Measurements from ENCODE around the gene ASPHD2. TPM values are rescaled to one million over a fixed set of nuclear protein-coding genes. Genes with fewer than 3 reads are reported as not detected.

Gene ASPHD2
- polyA plus RNA-seq, 1 of the 3 experiments (the other 2 are of a cell fraction): 2.2 TPM

DNA sequence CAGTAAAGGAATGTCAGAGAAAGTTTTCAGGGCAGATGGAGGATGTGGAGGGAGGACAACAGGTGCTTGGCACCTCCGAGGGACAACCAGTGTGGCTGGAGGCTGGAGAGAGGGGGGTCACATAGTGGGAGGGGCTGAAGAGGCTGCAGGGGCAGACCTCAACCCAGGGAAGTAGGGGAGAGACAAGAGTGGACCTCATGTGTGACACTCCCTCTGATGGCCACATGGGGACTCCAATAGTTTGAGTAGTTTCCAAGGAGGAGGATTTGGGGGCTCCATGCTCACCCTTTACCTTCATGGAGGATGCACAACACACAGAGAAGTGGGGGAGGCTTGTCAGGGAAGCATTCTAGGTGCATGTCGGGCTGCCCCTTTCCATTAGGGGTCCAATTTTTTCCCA is 35.1 kb upstream of the ASPHD2 start:
- H3K9me2 ChIP-seq: no peaks in the 10 kb centered on the region
- H3K27ac ChIP-seq (ENCODE audit: low read depth in 2 of 2, low read length in 1 of 2): no peak overlapping the region
- H3K36me3 ChIP-seq (replicated peaks in 1 of 2; ENCODE audit: control insufficient read depth in 1 of 2, insufficient read depth in 2 of 2, low read length in 1 of 2): no peaks in the 10 kb centered on the region
- H3K79me2 ChIP-seq (ENCODE audit: insufficient read depth): no peaks in the 10 kb centered on the region
- CTCF ChIA-PET: interaction anchor here (0.6 to 5.6 kb wide), 5 partner anchors 11 to 283 kb away, joined by 3 to 83 read pairs (median 3); no protein-coding TSS in a partner anchor
- POLR2A ChIA-PET: no interaction called here
- H3K9ac ChIP-seq: no peak overlapping the region
- WGBS (ENCODE audit: low lambda C conversion rate): 27% methylated on average over 2 of the region's 2 CpGs
- H3K27me3 ChIP-seq (ENCODE audit: insufficient read depth): no peaks in the 10 kb centered on the region
- H2AFZ ChIP-seq (ENCODE audit: low read depth): no peak overlapping the region
- H3F3A ChIP-seq (replicated peaks; ENCODE audit: insufficient read depth): no peaks in the 10 kb centered on the region
- H3K9me3 ChIP-seq: no peaks in the 10 kb centered on the region
- DNase-seq: no peak
- no peak overlapping the region for H3K4me2 ChIP-seq
- TF ChIP-seq, protein P1, sequence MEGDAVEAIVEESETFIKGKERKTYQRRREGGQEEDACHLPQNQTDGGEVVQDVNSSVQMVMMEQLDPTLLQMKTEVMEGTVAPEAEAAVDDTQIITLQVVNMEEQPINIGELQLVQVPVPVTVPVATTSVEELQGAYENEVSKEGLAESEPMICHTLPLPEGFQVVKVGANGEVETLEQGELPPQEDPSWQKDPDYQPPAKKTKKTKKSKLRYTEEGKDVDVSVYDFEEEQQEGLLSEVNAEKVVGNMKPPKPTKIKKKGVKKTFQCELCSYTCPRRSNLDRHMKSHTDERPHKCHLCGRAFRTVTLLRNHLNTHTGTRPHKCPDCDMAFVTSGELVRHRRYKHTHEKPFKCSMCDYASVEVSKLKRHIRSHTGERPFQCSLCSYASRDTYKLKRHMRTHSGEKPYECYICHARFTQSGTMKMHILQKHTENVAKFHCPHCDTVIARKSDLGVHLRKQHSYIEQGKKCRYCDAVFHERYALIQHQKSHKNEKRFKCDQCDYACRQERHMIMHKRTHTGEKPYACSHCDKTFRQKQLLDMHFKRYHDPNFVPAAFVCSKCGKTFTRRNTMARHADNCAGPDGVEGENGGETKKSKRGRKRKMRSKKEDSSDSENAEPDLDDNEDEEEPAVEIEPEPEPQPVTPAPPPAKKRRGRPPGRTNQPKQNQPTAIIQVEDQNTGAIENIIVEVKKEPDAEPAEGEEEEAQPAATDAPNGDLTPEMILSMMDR (IDR thresholded peaks at IDR 0.05): 0 out of 2 replicates have a peak, but pooled peaks have one; percentile 18
- TF ChIP-seq, protein P2, sequence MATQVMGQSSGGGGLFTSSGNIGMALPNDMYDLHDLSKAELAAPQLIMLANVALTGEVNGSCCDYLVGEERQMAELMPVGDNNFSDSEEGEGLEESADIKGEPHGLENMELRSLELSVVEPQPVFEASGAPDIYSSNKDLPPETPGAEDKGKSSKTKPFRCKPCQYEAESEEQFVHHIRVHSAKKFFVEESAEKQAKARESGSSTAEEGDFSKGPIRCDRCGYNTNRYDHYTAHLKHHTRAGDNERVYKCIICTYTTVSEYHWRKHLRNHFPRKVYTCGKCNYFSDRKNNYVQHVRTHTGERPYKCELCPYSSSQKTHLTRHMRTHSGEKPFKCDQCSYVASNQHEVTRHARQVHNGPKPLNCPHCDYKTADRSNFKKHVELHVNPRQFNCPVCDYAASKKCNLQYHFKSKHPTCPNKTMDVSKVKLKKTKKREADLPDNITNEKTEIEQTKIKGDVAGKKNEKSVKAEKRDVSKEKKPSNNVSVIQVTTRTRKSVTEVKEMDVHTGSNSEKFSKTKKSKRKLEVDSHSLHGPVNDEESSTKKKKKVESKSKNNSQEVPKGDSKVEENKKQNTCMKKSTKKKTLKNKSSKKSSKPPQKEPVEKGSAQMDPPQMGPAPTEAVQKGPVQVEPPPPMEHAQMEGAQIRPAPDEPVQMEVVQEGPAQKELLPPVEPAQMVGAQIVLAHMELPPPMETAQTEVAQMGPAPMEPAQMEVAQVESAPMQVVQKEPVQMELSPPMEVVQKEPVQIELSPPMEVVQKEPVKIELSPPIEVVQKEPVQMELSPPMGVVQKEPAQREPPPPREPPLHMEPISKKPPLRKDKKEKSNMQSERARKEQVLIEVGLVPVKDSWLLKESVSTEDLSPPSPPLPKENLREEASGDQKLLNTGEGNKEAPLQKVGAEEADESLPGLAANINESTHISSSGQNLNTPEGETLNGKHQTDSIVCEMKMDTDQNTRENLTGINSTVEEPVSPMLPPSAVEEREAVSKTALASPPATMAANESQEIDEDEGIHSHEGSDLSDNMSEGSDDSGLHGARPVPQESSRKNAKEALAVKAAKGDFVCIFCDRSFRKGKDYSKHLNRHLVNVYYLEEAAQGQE (IDR thresholded peaks at IDR 0.05; ENCODE audit: low read depth, low read length): no peak
- 0 out of 4 replicates have a peak, but pooled peaks cover 0 to 1% of the 10 kb centered on the region in 2 experiments for H3K4me1 ChIP-seq (ENCODE audit: control insufficient read depth in 1 of 2, insufficient read depth in 2 of 2, low read depth in 1 of 2, low read length in 1 of 2)
- H4K20me1 ChIP-seq (ENCODE audit: insufficient read depth): no peaks in the 10 kb centered on the region
- H3K4me3 ChIP-seq (ENCODE audit: low read depth in 2 of 2, low read length in 1 of 2): no peak overlapping the region

DNA sequence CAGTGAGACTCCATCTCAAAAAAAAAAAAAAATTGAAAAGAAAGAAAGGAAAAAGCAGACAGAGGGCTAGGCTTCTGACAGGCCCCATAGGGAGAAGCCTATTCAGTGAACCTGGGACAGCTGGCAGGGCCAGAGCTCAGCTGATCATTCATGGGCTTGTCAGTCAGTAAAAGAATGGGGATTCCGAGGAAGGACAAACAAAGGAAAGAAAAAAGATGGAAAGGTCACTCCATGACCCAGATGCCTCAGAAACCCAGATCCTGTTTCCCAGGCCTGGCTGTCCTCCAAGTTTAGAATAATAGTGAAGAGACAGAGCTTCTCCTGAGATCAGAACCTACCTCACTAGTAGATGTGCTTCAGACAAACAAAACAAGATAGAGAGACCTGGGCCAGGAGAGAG is 34.3 kb upstream of the ASPHD2 start:
- Histone ChIP-seq H3K4me2 (no peak overlapping the region), H3K4me3 (ENCODE audit: low read depth in 2 of 2, low read length in 1 of 2) (no peak overlapping the region), H3K36me3 (replicated peaks in 1 of 2; ENCODE audit: control insufficient read depth in 1 of 2, insufficient read depth in 2 of 2, low read length in 1 of 2) (no peaks in the 10 kb centered on the region), H3K4me1 (ENCODE audit: control insufficient read depth in 1 of 2, insufficient read depth in 2 of 2, low read depth in 1 of 2, low read length in 1 of 2) (0 out of 4 replicates have a peak, but pooled peaks cover 0 to 4% of the 10 kb centered on the region in 2 experiments), H3K27me3 (ENCODE audit: insufficient read depth) (no peaks in the 10 kb centered on the region), H3K27ac (ENCODE audit: low read depth in 2 of 2, low read length in 1 of 2) (no peak overlapping the region), H3K9me2 (no peaks in the 10 kb centered on the region), H4K20me1 (ENCODE audit: insufficient read depth) (no peaks in the 10 kb centered on the region), H3K9me3 (no peaks in the 10 kb centered on the region), H3K79me2 (ENCODE audit: insufficient read depth) (no peaks in the 10 kb centered on the region), H2AFZ (ENCODE audit: low read depth) (no peak overlapping the region), H3K9ac (no peak overlapping the region), H3F3A (replicated peaks; ENCODE audit: insufficient read depth) (no peaks in the 10 kb centered on the region)
- ChIA-PET CTCF (interaction anchor here (0.6 to 5.6 kb wide), 10 partner anchors 10 to 284 kb away, joined by 3 to 83 read pairs (median 4); no protein-coding TSS in a partner anchor), POLR2A (no interaction called here)
- WGBS (ENCODE audit: low lambda C conversion rate): 24% methylated on average over 1 of the region's 1 CpG
- DNase-seq: no peak
- TF ChIP-seq SIN3A (IDR thresholded peaks at IDR 0.05; ENCODE audit: borderline replicate concordance, low read depth, low read length) (no peak), RAD21 (IDR thresholded peaks at IDR 0.05; ENCODE audit: low read length) (no peak), JUND (IDR thresholded peaks at IDR 0.05) (no peak), ZBTB33 (IDR thresholded peaks at IDR 0.05; ENCODE audit: borderline replicate concordance, low read depth) (no peak), GABPA (IDR thresholded peaks at IDR 0.05; ENCODE audit: low read depth) (no peak), USF2 (IDR thresholded peaks at IDR 0.05; ENCODE audit: borderline replicate concordance, low read depth, low read length) (no peak), FOXM1 (IDR thresholded peaks at IDR 0.05; ENCODE audit: low read depth) (no peak), FOSL2 (IDR thresholded peaks at IDR 0.05; ENCODE audit: borderline replicate concordance, low read depth) (no peak), RFX5 (IDR thresholded peaks at IDR 0.05; ENCODE audit: low read length) (no peak), RCOR1 (IDR thresholded peaks at IDR 0.05; ENCODE audit: low read length) (no peak), TEAD4 (IDR thresholded peaks at IDR 0.05; ENCODE audit: borderline replicate concordance, insufficient read depth) (no peak), ELF1 (IDR thresholded peaks at IDR 0.05) (no peak), FOXJ3 (CRISPR knock-in tag; IDR thresholded peaks at IDR 0.05) (no peak), SMC3 (IDR thresholded peaks at IDR 0.05; ENCODE audit: low read depth, low read length) (no peak), TAF1 (IDR thresholded peaks at IDR 0.05; ENCODE audit: borderline replicate concordance, low read depth, low read length) (no peak)
- TF ChIP-seq, protein P3, sequence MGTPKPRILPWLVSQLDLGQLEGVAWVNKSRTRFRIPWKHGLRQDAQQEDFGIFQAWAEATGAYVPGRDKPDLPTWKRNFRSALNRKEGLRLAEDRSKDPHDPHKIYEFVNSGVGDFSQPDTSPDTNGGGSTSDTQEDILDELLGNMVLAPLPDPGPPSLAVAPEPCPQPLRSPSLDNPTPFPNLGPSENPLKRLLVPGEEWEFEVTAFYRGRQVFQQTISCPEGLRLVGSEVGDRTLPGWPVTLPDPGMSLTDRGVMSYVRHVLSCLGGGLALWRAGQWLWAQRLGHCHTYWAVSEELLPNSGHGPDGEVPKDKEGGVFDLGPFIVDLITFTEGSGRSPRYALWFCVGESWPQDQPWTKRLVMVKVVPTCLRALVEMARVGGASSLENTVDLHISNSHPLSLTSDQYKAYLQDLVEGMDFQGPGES (IDR thresholded peaks at IDR 0.05; ENCODE audit: low read depth, low read length): no peak

Data from SK-N-SH (cell line).